ENCODE data around the gene ABCC3.
"Not testable (repeated sequence)": the region's sequence is repeated elsewhere in the genome, so short reads cannot be mapped to it uniquely, and the experiment has no call there.

Gene ABCC3

DNA sequence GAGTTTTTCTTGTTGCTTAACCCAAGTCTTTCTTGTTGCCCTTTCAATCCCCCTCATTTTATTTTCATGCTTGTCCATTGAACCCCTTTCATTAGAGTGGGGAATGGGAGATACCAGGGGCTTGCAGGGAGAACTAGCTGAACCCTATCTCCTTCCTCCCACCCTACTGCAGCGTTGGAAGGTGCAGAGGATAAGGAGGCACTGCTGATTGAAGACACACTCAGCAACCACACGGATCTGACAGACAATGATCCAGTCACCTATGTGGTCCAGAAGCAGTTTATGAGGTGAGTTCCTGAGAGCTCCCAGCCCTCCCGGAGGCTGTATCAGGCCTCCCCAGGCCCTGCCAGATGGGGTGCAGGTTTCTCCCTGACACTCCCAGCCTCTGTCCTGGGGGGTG lies 40.5 kb downstream of the ABCC3 start:
- H3K4me3 ChIP-seq (ENCODE audit: low read length): no peak overlapping the region
- DNase-seq (ENCODE audit: low read depth): no peak
- TF ChIP-seq, protein P1, sequence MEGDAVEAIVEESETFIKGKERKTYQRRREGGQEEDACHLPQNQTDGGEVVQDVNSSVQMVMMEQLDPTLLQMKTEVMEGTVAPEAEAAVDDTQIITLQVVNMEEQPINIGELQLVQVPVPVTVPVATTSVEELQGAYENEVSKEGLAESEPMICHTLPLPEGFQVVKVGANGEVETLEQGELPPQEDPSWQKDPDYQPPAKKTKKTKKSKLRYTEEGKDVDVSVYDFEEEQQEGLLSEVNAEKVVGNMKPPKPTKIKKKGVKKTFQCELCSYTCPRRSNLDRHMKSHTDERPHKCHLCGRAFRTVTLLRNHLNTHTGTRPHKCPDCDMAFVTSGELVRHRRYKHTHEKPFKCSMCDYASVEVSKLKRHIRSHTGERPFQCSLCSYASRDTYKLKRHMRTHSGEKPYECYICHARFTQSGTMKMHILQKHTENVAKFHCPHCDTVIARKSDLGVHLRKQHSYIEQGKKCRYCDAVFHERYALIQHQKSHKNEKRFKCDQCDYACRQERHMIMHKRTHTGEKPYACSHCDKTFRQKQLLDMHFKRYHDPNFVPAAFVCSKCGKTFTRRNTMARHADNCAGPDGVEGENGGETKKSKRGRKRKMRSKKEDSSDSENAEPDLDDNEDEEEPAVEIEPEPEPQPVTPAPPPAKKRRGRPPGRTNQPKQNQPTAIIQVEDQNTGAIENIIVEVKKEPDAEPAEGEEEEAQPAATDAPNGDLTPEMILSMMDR (conservative IDR thresholded peaks at IDR 0.05; ENCODE audit: low read length): no peak

GRCh38 chr17:50675627-50676026 lies 40.9 kb downstream of the ABCC3 start:
- no peak for DNase-seq (ENCODE audit: low read depth)
- no peak overlapping the region for H3K4me3 ChIP-seq (ENCODE audit: low read length)
- TF ChIP-seq, protein P1 (conservative IDR thresholded peaks at IDR 0.05; ENCODE audit: low read length): no peak

- no peak overlapping the region for H3K4me3 ChIP-seq (ENCODE audit: low read length)
- TF ChIP-seq, protein P1 (conservative IDR thresholded peaks at IDR 0.05; ENCODE audit: low read length): no peak
- DNase-seq (ENCODE audit: low read depth): no peak
Observed at GRCh38 chr17:50676065-50676975, 41.6 kb downstream of the ABCC3 start.

DNA sequence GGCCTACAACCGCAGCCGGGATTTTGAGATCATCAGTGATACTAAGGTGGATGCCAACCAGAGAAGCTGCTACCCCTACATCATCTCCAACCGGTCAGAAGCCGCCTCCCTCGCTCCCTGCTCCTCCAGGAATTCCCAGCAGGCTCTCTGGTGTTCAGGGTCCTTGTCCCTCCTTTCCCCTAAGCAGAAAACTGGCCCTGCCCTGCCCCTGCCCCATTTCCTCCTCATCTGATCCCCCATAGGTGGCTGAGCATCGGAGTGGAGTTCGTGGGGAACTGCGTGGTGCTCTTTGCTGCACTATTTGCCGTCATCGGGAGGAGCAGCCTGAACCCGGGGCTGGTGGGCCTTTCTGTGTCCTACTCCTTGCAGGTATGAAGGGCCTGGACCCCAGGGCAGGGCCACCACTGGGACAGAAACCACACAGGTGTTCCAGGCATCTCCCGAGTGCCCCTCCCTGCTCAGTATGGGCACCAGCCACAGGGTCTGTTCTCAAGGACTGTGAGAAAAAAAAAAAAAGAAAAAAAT lies 43.2 kb downstream of the ABCC3 start:
- DNase-seq (ENCODE audit: low read depth): no peak
- TF ChIP-seq, protein P1 (conservative IDR thresholded peaks at IDR 0.05; ENCODE audit: low read length): no peak
- H3K4me3 ChIP-seq (ENCODE audit: low read length): no peak overlapping the region

DNA sequence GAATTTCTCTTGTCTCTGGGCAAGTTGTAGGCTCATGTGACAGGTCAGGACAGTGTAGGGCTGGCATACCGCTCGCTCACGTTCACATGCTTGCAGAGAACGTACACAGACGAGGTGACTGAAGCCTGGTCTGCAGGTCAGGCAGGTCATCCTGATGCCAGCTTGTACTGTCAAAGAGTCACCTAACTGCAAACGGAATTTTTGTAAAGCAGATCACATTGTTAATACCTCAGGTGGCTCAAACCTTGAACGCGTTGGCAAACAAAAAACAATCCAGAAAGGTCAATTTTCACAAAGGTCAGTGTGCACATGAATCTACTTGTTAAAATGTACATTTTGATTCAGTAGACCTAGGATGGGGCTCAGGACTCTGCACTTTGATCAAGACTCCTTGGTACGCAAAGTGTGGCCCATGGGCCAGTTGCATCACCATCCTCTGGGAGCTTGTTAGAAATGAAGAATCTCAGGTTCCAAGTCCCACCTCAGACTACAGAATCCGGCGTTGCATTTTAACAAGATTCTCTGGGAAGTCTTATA lies 44.4 kb downstream of the ABCC3 start:
- DNase-seq (ENCODE audit: low read depth): no peak
- TF ChIP-seq, protein P1 (conservative IDR thresholded peaks at IDR 0.05; ENCODE audit: low read length): no peak
- no peak overlapping the region for H3K4me3 ChIP-seq (ENCODE audit: low read length)

- DNase-seq (ENCODE audit: low read depth): no peak
- TF ChIP-seq, protein P1 (conservative IDR thresholded peaks at IDR 0.05; ENCODE audit: low read length): no peak
- no peak overlapping the region for H3K4me3 ChIP-seq (ENCODE audit: low read length)
Observed at GRCh38 chr17:50680126-50680525, 45.4 kb downstream of the ABCC3 start.

- DNase-seq (ENCODE audit: low read depth): peak; percentile 24
- H3K4me3 ChIP-seq (ENCODE audit: low read length): not testable (repeated sequence)
Observed at GRCh38 chr17:50680543-50681262, 46.0 kb downstream of the ABCC3 start.

Measured in AG10803 (cell line).